ENCODE measurements around the gene NKX1-1.

NKX1-1 gene

GRCh38 chr4:1356181-1356998 is 49.9 kb downstream of the NKX1-1 start:
- DNase-seq, result peak; percentile 47

GRCh38 chr4:1355378-1355777 is 50.9 kb downstream of the NKX1-1 start:
- DNase-seq, result no peak

GRCh38 chr4:1354983-1355275 is 51.3 kb downstream of the NKX1-1 start:
- DNase-seq, result no peak

GRCh38 chr4:1354136-1354982 is 51.9 kb downstream of the NKX1-1 start:
- DNase-seq, result no peak

GRCh38 chr4:1353186-1354055 is 52.8 kb downstream of the NKX1-1 start:
- DNase-seq, result no peak
